ENCODE measurements around the gene RAD51AP1.

Gene RAD51AP1

DNA sequence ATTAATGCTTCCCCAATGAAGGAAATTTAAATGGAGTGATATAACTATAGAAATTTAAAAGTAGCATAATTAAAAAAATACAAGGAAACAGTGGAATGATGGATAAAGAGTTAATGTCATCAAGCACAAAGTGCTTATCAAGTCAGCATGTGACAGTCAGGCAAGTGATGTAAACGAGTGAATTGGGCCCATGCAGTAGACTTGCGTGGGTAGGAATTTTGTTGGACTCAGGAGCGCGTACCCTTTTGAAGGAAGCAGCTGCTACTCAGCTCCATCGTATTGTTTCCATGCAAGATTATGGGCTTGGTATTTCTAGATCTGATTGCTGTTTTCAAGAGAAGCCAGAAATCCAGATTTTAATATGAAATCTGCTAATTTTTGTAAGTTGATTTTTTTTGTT, 18.9 kb downstream of the RAD51AP1 start:
- no peak for TF ChIP-seq CTCF (conservative IDR thresholded peaks at IDR 0.05; ENCODE audit: low read depth)
- no peak overlapping the region for H3K27ac ChIP-seq
- no peak for DNase-seq (ENCODE audit: low spot score)
- ChIA-PET POLR2A (ENCODE audit: low non-redundant PET) (no interaction called here), CTCF (no interaction called here)

DNA sequence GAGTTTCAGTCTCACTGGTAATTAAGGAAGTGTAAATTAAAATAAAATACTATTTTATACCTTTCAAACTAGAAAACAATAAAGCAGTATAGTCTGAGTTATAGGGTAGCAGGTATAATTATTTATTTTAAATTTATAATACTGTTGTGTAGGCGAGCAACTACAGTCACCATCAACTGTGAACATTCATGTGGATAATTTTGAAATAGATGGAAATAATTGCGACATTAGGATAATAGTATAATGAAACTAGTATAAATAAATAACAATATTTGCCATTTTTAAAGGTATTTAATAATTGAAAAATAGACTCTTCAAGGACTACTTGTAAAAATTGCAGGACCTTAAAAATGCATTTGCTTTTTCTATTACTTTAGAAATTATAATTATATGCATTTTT, 19.5 kb downstream of the RAD51AP1 start:
- DNase-seq (ENCODE audit: low spot score) = no peak
- POLR2A ChIA-PET (ENCODE audit: low non-redundant PET) = no interaction called here
- H3K27ac ChIP-seq = no peak overlapping the region

DNA sequence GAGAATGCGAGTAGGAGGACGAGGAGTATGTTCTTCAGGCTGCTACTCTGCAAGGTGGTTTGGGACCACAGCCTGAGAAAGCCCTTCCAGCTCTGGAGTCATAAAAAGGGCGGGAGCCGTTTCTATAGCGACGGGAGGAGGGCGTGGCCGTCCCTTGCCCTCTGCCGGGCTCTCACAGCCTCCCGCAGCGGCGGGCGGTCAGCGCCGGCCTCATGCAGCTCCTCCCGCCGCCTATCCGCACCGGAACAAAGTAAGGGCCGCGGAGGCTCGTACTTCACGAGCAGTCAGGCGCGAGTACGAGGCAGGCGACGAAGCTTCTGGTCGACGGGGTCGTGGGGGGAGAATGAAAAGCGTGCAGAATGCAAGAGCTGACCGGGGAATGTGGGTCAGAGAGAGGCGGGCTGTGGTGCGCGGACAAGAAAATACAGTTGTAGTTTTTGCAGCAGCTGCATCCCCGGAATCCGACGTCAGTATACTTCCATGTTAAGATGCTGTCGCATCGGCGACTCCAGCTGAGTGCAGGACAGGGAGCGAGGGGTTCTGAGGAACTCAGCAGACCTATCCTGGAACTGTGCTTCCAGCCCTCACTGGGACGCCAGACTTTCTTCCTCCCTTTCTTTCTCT, 23.5 kb downstream of the RAD51AP1 start, which contains the start of gene DYRK4:
Gene DYRK4, plus strand, starts transcription at position 175 of the 624 bp plus-strand sequence. Its CDS starts 38 bp downstream, at position 213.
- TF ChIP-seq CTCF (conservative IDR thresholded peaks at IDR 0.05; ENCODE audit: low read depth) = no peak
- POLR2A ChIA-PET (ENCODE audit: low non-redundant PET) = no interaction called here
- H3K27ac ChIP-seq = no peak within 1 kb of the TSS
- CTCF ChIA-PET = interaction anchor here (0.8 kb wide), 1 partner anchor 1489 kb away, joined by 3 read pairs; no protein-coding TSS in a partner anchor
- peak; percentile 51 for DNase-seq (ENCODE audit: low spot score)

More for the DNA sequence above, 19.5 kb downstream of the RAD51AP1 start:
- no peak for TF ChIP-seq CTCF (conservative IDR thresholded peaks at IDR 0.05; ENCODE audit: low read depth)
- CTCF ChIA-PET = interaction anchor here (0.6 kb wide), 1 partner anchor 91 kb away, joined by 3 read pairs; no protein-coding TSS in a partner anchor

DNA sequence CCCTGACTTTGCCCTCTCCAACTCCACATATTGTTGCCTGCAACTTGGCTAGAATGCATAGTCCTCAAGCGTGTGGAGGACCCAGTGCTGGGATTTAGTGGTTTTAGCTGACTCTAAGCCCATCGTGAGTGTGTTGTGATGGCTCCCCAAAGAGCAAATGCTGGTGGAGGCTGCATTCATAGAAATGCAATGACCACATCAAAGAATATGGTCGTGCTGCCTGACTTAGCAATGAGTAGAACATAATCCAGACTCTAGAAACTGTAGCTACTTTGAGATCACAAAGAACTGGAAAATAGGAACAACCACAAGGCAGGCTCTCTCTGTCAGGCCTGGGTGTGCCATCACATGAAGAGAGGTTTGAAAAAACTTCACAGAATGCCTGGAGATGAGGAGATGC, 24.6 kb downstream of the RAD51AP1 start:
- H3K27ac ChIP-seq = no peak overlapping the region
- CTCF ChIA-PET = no interaction called here
- DNase-seq (ENCODE audit: low spot score) = no peak
- TF ChIP-seq CTCF (conservative IDR thresholded peaks at IDR 0.05; ENCODE audit: low read depth) = no peak
- POLR2A ChIA-PET (ENCODE audit: low non-redundant PET) = no interaction called here

GRCh38 chr12:4564818-4565217, 26.1 kb downstream of the RAD51AP1 start:
- CTCF ChIA-PET = no interaction called here
- H3K27ac ChIP-seq = no peak overlapping the region
- no peak for DNase-seq (ENCODE audit: low spot score)
- POLR2A ChIA-PET (ENCODE audit: low non-redundant PET) = no interaction called here
- TF ChIP-seq CTCF (conservative IDR thresholded peaks at IDR 0.05; ENCODE audit: low read depth) = no peak

- CTCF ChIA-PET = no interaction called here
These were observed 27.8 kb downstream of the RAD51AP1 start for GRCh38 chr12:4566474-4566873.

More at GRCh38 chr12:4566474-4566873, 27.8 kb downstream of the RAD51AP1 start:
- no peak for DNase-seq (ENCODE audit: low spot score)
- POLR2A ChIA-PET (ENCODE audit: low non-redundant PET) = no interaction called here
- no peak overlapping the region for H3K27ac ChIP-seq
- TF ChIP-seq CTCF (conservative IDR thresholded peaks at IDR 0.05; ENCODE audit: low read depth) = no peak
